HepG2 (cell line): ENCODE data around the gene VWA7. TPM values are rescaled to one million over a fixed set of nuclear protein-coding genes. Genes with fewer than 3 reads are reported as not detected.

ENCODE experiments used
- ATAC-seq: fragments of 200-7000 bp; cut with Tn5 transposase; 3 replicates; pipeline ENCODE4 v1.9.1; 2020; ENCODE audit warnings: mild to moderate bottlenecking, moderate library complexity
- BruUV-seq: library from RNA; stranded (reverse); fragments of 400-500 nt; replicated peaks from 2 replicates; lab custom pipeline; 2021; lab: Mats Ljungman, UMichigan
- CTCF ChIA-PET: fragments of 300-600 bp; formaldehyde crosslinking; extraction: SDS; loops from one replicate; lab custom pipeline; 2021; ENCODE audit warnings: low total read pairs, inconsistent platforms, low intra/inter-chr PET ratio; lab: Yijun Ruan, JAX
- POLR2A ChIA-PET: fragments of 350-600 bp; sonication (Branson Sonifier 250); formaldehyde crosslinking; loops from one replicate; lab custom pipeline; 2020; ENCODE audit warnings: antibody characterized with exemption, inconsistent platforms; lab: Yijun Ruan, JAX
- DNase-seq: peaks from one replicate; pipeline ENCODE4 v3.0.0-alpha.2; 2015; ENCODE audit warnings: low spot score
- FAIRE-seq: peaks from 3 replicates; lab custom pipeline; 2011; peaks lifted over from hg19 to GRCh38; lab: Jason Lieb, UNC
- H2AFZ ChIP-seq: one replicate; pipeline ENCODE4 v1.6.1; 2011; ENCODE audit warnings: low read length, inconsistent platforms
- H3K27ac ChIP-seq: fragments of 300-600 bp; 3 replicates; pipeline ENCODE4 v1.8.0; 2011; ENCODE audit warnings: mixed run types, mild to moderate bottlenecking, mixed read lengths, low read length, inconsistent platforms; ENCODE audit not compliant: insufficient read depth; ENCODE audit errors: extremely low read length
- H3K27me3 ChIP-seq, 2 experiments: fragments of 200-600 bp in 1 of 2; 2 replicates in 1 of 2; 3 replicates in 1 of 2; pipeline versions ENCODE4 v1.6.0 to v1.8.0; 2011; ENCODE audit warnings: low read length in 2 of 2, mild to moderate bottlenecking in 2 of 2, moderate library complexity in 2 of 2, inconsistent platforms in 1 of 2; ENCODE audit not compliant: insufficient read depth in 2 of 2, control insufficient read depth in 1 of 2
- H3K36me3 ChIP-seq, 2 experiments: fragments of 200-600 bp in 1 of 2; replicated peaks in 1 of 2; 2 replicates in 1 of 2; 3 replicates in 1 of 2; pipeline versions ENCODE4 v1.5.1 to v1.8.0; 2011; ENCODE audit warnings: low read length in 2 of 2, inconsistent platforms in 1 of 2; ENCODE audit not compliant: insufficient read depth in 2 of 2, control insufficient read depth in 1 of 2
- H3K4me1 ChIP-seq: 2 replicates; pipeline ENCODE4 v1.5.1; 2012; ENCODE audit warnings: low read length, inconsistent platforms; ENCODE audit not compliant: insufficient read depth
- H3K4me2 ChIP-seq: 2 replicates; pipeline ENCODE4 v1.6.0; 2011; ENCODE audit warnings: low read depth, low read length, inconsistent platforms
- H3K4me3 ChIP-seq, 3 experiments: fragments of 200-600 bp in 1 of 3; sonication (generic), shearing (Covaris generic) in 1 of 3; replicated peaks in 1 of 3; 2 replicates each; pipeline ENCODE4 v1.5.1; 2011 to 2016; ENCODE audit warnings: low read length in 3 of 3, inconsistent platforms in 2 of 3, low read depth in 2 of 3, mild to moderate bottlenecking in 2 of 3, control low read depth in 1 of 3, mixed read lengths in 1 of 3; ENCODE audit not compliant: insufficient read depth in 1 of 3
- H3K79me2 ChIP-seq: one replicate; pipeline ENCODE4 v1.6.1; 2011; ENCODE audit warnings: low read length, inconsistent platforms; ENCODE audit not compliant: insufficient read depth
- H3K9ac ChIP-seq: 2 replicates; pipeline ENCODE4 v1.6.0; 2011; ENCODE audit warnings: mild to moderate bottlenecking, low read depth, low read length, inconsistent platforms; ENCODE audit not compliant: insufficient read depth
- H3K9me3 ChIP-seq: 2 replicates; pipeline ENCODE4 v1.5.1; 2012; ENCODE audit warnings: mild to moderate bottlenecking, low read length
- H4K20me1 ChIP-seq: 2 replicates; pipeline ENCODE4 v1.6.0; 2011; ENCODE audit warnings: inconsistent platforms, mild to moderate bottlenecking, low read length, moderate library complexity; ENCODE audit not compliant: insufficient read depth
- EZH2 ChIP-seq: conservative IDR thresholded peaks from 2 replicates; pipeline ENCODE4 v1.6.1; 2012; ENCODE audit warnings: mild to moderate bottlenecking, low read depth, low read length, moderate library complexity
- FOSL2 ChIP-seq: sonication (generic); formaldehyde crosslinking; IDR thresholded peaks from 2 replicates; pipeline ENCODE4 v1.4.0; 2020; ENCODE audit warnings: missing genetic modification reagents
- NFE2 ChIP-seq: sonication (generic); formaldehyde crosslinking; IDR thresholded peaks from 2 replicates; pipeline ENCODE4 v1.4.0; 2020; ENCODE audit warnings: missing genetic modification reagents
- SNAPC2 ChIP-seq: sonication (generic); formaldehyde crosslinking; IDR thresholded peaks from 2 replicates; pipeline ENCODE4 v1.8.1; 2022; ENCODE audit warnings: mild to moderate bottlenecking, missing genetic modification reagents
- WGBS: methylation state at CpG from one replicate; pipeline ENCODE4 v1.1.6; 2017; ENCODE audit warnings: low lambda C conversion rate; 5-methylcytosine and 5-hydroxymethylcytosine counted together
- in situ Hi-C: cut with HindIII; loops from 2 replicates; pipeline ENCODE4 v1.10.0; 2017; ENCODE audit warnings: low pct_unique_long_range_greater_than_20kb; ENCODE audit not compliant: extremely low pct_ligation_motif_present
- intact Hi-C: fragments of 100-400 bp; cut with micrococcal nuclease; formaldehyde crosslinking; loops from one replicate; pipeline ENCODE4 v1.10.0; 2022; ENCODE audit not compliant: unreplicated experiment
- polyA plus RNA-seq, 8 experiments: library from polyadenylated mRNA; depleted of rRNA in 3 of 8; stranded (reverse) in 7 of 8; unstranded in 1 of 8; fragments of >200 nt; fragmentation: Illumina TruSeq in 4 of 8; extraction: Trizol in 4 of 8; gene quantifications; 2 replicates each; pipeline versions ENCODE4 v1.2.1 to v1.2.3, GENCODE V29; 2011 to 2016; ENCODE audit warnings: low read depth in 4 of 8, missing spikeins in 1 of 8, mixed read lengths in 1 of 8; ENCODE audit not compliant: insufficient read depth in 1 of 8
- total RNA-seq, 5 experiments: library from RNA; depleted of rRNA; stranded (reverse); fragments of >200 nt; fragmentation: Illumina TruSeq; extraction: Trizol; gene quantifications; 2 replicates each; pipeline ENCODE4 v1.2.3, GENCODE V29; 2016; ENCODE audit warnings: low read depth in 1 of 5
- TF ChIP-seq, protein P1 (sequence below): sonication (generic); formaldehyde crosslinking; IDR thresholded peaks from 2 replicates; pipeline ENCODE4 v1.4.0; 2020; ENCODE audit warnings: missing genetic modification reagents, mild to moderate bottlenecking, borderline replicate concordance
- TF ChIP-seq, protein P2 (sequence below): sonication (generic); formaldehyde crosslinking; conservative IDR thresholded peaks from 2 replicates; pipeline ENCODE4 v1.8.0; 2022; ENCODE audit warnings: low read depth, missing genetic modification reagents
- TF ChIP-seq, protein P3 (sequence below): sonication (generic); formaldehyde crosslinking; IDR thresholded peaks from 2 replicates; pipeline ENCODE4 v1.4.0; 2020; ENCODE audit warnings: missing genetic modification reagents
- TF ChIP-seq, protein P4 (sequence below): sonication (generic); formaldehyde crosslinking; IDR thresholded peaks from 2 replicates; pipeline ENCODE4 v1.5.0; 2020; ENCODE audit warnings: mild to moderate bottlenecking, missing genetic modification reagents, borderline replicate concordance

The VWA7 gene
- total and polyA plus RNA-seq, 2 of the 13 experiments (the other 11 are each of a cell fraction or from before 2014, with no cell fraction given) = 0.86 to 3.3 TPM

DNA sequence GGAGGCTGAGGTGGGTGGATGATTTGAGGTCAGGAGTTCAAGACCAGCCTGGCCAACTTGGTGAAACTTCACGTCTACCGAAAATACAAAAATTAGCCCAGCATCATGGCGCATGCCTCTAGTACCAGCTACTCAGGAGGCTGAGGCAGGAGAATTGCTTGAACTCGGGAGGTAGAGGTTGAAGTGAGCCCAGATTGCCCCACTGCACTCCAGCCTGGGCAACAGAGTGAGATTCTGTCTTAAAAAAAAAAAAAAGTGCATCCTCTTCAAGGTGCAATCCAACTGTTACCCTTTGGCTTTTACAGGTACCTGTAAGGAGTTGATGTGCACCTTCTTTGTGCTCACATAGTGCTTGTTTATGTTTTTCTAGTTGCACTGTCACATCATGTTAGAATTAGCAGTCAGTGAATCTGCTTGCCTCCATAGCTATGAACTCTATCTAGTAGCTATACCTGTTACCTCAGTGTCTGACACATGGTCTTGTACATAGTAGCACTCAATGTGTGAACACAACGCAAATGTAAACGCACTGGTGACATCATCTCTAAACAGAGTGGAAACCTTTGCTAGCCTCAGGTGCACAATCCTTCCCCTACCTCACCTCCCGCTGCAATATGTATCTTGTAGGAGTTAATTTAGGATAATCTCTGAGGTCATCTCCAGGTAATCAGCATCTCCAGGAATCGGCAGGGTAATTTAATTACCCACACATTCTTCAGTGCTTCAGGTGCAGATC lies 27.7 kb downstream of the VWA7 start:
- no TSS peak for BruUV-seq
- ATAC-seq (no peak), DNase-seq (no peak), FAIRE-seq (no peak)
- 94% methylated on average over 8 of the region's 8 CpGs for WGBS
- H3K4me2 ChIP-seq = no peak overlapping the region
- H3K27ac ChIP-seq = no peak overlapping the region
- H3K79me2 ChIP-seq = no peaks in the 10 kb centered on the region
- ChIA-PET POLR2A (interaction anchor here (0.7 to 4.7 kb wide), 4 partner anchors 12 to 94 kb away, joined by 3 to 106 read pairs (median 4); partner anchors contain the start of genes APOM, CLIC1, LSM2 and MSH5), CTCF (no interaction called here)
- H2AFZ ChIP-seq = no peak overlapping the region
- no peaks in the 10 kb centered on the region for H3K9me3 ChIP-seq
- H3K27me3 ChIP-seq = no peaks in the 10 kb centered on the region
- intact Hi-C loops (no loop called here), in situ Hi-C loops (no loop called here)
- no peaks in the 10 kb centered on the region for H4K20me1 ChIP-seq
- no peaks in the 10 kb centered on the region for H3K36me3 ChIP-seq
- peaks cover 38% of the 10 kb centered on the region for H3K4me1 ChIP-seq
- H3K9ac ChIP-seq = no peak overlapping the region
- no peak overlapping the region for H3K4me3 ChIP-seq
- no peak for TF ChIP-seq EZH2
- TF ChIP-seq, protein P1, sequence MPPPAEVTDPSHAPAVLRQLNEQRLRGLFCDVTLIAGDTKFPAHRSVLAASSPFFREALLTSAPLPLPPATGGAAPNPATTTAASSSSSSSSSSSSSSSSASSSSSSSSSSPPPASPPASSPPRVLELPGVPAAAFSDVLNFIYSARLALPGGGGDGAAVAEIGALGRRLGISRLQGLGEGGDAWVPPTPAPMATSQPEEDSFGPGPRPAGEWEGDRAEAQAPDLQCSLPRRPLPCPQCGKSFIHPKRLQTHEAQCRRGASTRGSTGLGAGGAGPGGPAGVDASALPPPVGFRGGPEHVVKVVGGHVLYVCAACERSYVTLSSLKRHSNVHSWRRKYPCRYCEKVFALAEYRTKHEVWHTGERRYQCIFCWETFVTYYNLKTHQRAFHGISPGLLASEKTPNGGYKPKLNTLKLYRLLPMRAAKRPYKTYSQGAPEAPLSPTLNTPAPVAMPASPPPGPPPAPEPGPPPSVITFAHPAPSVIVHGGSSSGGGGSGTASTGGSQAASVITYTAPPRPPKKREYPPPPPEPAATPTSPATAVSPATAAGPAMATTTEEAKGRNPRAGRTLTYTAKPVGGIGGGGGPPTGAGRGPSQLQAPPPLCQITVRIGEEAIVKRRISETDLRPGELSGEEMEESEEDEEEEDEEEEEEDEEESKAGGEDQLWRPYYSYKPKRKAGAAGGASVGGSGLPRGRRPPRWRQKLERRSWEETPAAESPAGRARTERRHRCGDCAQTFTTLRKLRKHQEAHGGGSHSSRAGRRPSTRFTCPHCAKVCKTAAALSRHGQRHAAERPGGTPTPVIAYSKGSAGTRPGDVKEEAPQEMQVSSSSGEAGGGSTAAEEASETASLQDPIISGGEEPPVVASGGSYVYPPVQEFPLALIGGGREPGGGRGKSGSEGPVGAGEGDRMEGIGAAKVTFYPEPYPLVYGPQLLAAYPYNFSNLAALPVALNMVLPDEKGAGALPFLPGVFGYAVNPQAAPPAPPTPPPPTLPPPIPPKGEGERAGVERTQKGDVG (CRISPR knock-in tag) = no peak
- TF ChIP-seq NFE2 (CRISPR knock-in tag) = no peak
- TF ChIP-seq, protein P2, sequence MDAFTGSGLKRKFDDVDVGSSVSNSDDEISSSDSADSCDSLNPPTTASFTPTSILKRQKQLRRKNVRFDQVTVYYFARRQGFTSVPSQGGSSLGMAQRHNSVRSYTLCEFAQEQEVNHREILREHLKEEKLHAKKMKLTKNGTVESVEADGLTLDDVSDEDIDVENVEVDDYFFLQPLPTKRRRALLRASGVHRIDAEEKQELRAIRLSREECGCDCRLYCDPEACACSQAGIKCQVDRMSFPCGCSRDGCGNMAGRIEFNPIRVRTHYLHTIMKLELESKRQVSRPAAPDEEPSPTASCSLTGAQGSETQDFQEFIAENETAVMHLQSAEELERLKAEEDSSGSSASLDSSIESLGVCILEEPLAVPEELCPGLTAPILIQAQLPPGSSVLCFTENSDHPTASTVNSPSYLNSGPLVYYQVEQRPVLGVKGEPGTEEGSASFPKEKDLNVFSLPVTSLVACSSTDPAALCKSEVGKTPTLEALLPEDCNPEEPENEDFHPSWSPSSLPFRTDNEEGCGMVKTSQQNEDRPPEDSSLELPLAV (CRISPR knock-in tag) = no peak
- TF ChIP-seq, protein P3, sequence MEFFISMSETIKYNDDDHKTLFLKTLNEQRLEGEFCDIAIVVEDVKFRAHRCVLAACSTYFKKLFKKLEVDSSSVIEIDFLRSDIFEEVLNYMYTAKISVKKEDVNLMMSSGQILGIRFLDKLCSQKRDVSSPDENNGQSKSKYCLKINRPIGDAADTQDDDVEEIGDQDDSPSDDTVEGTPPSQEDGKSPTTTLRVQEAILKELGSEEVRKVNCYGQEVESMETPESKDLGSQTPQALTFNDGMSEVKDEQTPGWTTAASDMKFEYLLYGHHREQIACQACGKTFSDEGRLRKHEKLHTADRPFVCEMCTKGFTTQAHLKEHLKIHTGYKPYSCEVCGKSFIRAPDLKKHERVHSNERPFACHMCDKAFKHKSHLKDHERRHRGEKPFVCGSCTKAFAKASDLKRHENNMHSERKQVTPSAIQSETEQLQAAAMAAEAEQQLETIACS (CRISPR knock-in tag) = 0 out of 2 replicates have a peak, but pooled peaks have one; percentile 20
- TF ChIP-seq SNAPC2 (CRISPR knock-in tag) = no peak
- TF ChIP-seq, protein P4, sequence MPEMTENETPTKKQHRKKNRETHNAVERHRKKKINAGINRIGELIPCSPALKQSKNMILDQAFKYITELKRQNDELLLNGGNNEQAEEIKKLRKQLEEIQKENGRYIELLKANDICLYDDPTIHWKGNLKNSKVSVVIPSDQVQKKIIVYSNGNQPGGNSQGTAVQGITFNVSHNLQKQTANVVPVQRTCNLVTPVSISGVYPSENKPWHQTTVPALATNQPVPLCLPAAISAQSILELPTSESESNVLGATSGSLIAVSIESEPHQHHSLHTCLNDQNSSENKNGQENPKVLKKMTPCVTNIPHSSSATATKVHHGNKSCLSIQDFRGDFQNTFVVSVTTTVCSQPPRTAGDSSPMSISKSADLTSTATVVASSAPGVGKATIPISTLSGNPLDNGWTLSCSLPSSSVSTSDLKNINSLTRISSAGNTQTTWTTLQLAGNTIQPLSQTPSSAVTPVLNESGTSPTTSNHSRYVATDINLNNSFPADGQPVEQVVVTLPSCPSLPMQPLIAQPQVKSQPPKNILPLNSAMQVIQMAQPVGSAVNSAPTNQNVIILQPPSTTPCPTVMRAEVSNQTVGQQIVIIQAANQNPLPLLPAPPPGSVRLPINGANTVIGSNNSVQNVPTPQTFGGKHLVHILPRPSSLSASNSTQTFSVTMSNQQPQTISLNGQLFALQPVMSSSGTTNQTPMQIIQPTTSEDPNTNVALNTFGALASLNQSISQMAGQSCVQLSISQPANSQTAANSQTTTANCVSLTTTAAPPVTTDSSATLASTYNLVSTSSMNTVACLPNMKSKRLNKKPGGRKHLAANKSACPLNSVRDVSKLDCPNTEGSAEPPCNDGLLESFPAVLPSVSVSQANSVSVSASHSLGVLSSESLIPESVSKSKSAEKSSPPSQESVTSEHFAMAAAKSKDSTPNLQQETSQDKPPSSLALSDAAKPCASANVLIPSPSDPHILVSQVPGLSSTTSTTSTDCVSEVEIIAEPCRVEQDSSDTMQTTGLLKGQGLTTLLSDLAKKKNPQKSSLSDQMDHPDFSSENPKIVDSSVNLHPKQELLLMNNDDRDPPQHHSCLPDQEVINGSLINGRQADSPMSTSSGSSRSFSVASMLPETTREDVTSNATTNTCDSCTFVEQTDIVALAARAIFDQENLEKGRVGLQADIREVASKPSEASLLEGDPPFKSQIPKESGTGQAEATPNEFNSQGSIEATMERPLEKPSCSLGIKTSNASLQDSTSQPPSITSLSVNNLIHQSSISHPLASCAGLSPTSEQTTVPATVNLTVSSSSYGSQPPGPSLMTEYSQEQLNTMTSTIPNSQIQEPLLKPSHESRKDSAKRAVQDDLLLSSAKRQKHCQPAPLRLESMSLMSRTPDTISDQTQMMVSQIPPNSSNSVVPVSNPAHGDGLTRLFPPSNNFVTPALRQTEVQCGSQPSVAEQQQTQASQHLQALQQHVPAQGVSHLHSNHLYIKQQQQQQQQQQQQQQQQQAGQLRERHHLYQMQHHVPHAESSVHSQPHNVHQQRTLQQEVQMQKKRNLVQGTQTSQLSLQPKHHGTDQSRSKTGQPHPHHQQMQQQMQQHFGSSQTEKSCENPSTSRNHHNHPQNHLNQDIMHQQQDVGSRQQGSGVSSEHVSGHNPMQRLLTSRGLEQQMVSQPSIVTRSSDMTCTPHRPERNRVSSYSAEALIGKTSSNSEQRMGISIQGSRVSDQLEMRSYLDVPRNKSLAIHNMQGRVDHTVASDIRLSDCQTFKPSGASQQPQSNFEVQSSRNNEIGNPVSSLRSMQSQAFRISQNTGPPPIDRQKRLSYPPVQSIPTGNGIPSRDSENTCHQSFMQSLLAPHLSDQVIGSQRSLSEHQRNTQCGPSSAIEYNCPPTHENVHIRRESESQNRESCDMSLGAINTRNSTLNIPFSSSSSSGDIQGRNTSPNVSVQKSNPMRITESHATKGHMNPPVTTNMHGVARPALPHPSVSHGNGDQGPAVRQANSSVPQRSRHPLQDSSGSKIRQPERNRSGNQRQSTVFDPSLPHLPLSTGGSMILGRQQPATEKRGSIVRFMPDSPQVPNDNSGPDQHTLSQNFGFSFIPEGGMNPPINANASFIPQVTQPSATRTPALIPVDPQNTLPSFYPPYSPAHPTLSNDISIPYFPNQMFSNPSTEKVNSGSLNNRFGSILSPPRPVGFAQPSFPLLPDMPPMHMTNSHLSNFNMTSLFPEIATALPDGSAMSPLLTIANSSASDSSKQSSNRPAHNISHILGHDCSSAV (CRISPR knock-in tag) = no peak
- no peak for TF ChIP-seq FOSL2 (CRISPR knock-in tag)
